Trophoblast cell (in vitro differentiated cells and primary cell): ENCODE data around the gene TGFBR1.
A peak's percentile ranks its signal among the peaks of the same experiment; 100 is the strongest.

Experiments
- DNase-seq, 2 donors: peaks; one replicate each; pipeline ENCODE4 v3.0.0-alpha.2; 2016
- H2AFZ ChIP-seq: 2 replicates; pipeline ENCODE4 v1.6.1; 2013; ENCODE audit warnings: low read length, moderate library complexity, mild to moderate bottlenecking; ENCODE audit not compliant: insufficient read depth, poor library complexity
- H2AK5ac ChIP-seq: 2 replicates; pipeline ENCODE4 v1.6.1; 2013; ENCODE audit warnings: mild to moderate bottlenecking, low read length
- H2BK120ac ChIP-seq: 2 replicates; pipeline ENCODE4 v1.6.1; 2013; ENCODE audit warnings: low read length, mild to moderate bottlenecking, moderate library complexity; ENCODE audit not compliant: insufficient read depth, poor library complexity
- H2BK12ac ChIP-seq: 2 replicates; pipeline ENCODE4 v1.6.1; 2013; ENCODE audit warnings: mild to moderate bottlenecking, low read length, moderate library complexity
- H2BK5ac ChIP-seq: 2 replicates; pipeline ENCODE4 v1.6.1; 2013; ENCODE audit warnings: low read length, low read depth, moderate library complexity, mild to moderate bottlenecking; ENCODE audit not compliant: poor library complexity
- H3K14ac ChIP-seq: 2 replicates; pipeline ENCODE4 v1.6.1; 2013; ENCODE audit warnings: mild to moderate bottlenecking, low read length
- H3K18ac ChIP-seq: 2 replicates; pipeline ENCODE4 v1.6.1; 2013; ENCODE audit warnings: mild to moderate bottlenecking, low read length
- H3K23ac ChIP-seq: 2 replicates; pipeline ENCODE4 v1.6.1; 2013; ENCODE audit warnings: low read length
- H3K27ac ChIP-seq: 2 replicates; pipeline ENCODE4 v1.5.1; 2013; ENCODE audit warnings: low read depth, mild to moderate bottlenecking, inconsistent platforms, low read length, moderate library complexity
- H3K27me3 ChIP-seq: 2 replicates; pipeline ENCODE4 v1.6.1; 2013; ENCODE audit warnings: inconsistent platforms, mild to moderate bottlenecking, low read length, moderate library complexity; ENCODE audit not compliant: insufficient read depth
- H3K36me3 ChIP-seq, 2 experiments: 1 replicate in 1 of 2; 2 replicates in 1 of 2; pipeline ENCODE4 v1.6.1; 2013; ENCODE audit warnings: low read length in 2 of 2, mild to moderate bottlenecking in 2 of 2, moderate library complexity in 1 of 2; ENCODE audit not compliant: insufficient read depth in 2 of 2, control insufficient read depth in 1 of 2
- H3K4ac ChIP-seq: 2 replicates; pipeline ENCODE4 v1.6.1; 2013; ENCODE audit warnings: low read depth, mild to moderate bottlenecking, low read length, moderate library complexity
- H3K4me1 ChIP-seq, 2 experiments: 1 replicate in 1 of 2; 2 replicates in 1 of 2; pipeline ENCODE4 v1.6.1; 2013; ENCODE audit warnings: low read length in 2 of 2, mild to moderate bottlenecking in 2 of 2, moderate library complexity in 1 of 2; ENCODE audit not compliant: insufficient read depth in 2 of 2, control insufficient read depth in 1 of 2
- H3K4me2 ChIP-seq: 2 replicates; pipeline ENCODE4 v1.6.1; 2013; ENCODE audit warnings: inconsistent platforms, mild to moderate bottlenecking, low read length, moderate library complexity
- H3K4me3 ChIP-seq: 2 replicates; pipeline ENCODE4 v1.5.1; 2013; ENCODE audit warnings: mild to moderate bottlenecking, low read depth, low read length, inconsistent platforms
- H3K79me1 ChIP-seq: one replicate; pipeline ENCODE4 v1.6.1; 2013; ENCODE audit warnings: low read length
- H3K79me2 ChIP-seq: 2 replicates; pipeline ENCODE4 v1.6.1; 2013; ENCODE audit warnings: low read length, mild to moderate bottlenecking; ENCODE audit not compliant: control insufficient read depth, insufficient read depth, poor library complexity
- H3K9ac ChIP-seq: 2 replicates; pipeline ENCODE4 v1.6.1; 2013; ENCODE audit warnings: mild to moderate bottlenecking, low read length
- H3K9me3 ChIP-seq: 2 replicates; pipeline ENCODE4 v1.6.1; 2013; ENCODE audit warnings: low read depth, mild to moderate bottlenecking, control low read depth, inconsistent platforms, low read length; ENCODE audit not compliant: insufficient read depth
- H4K12ac ChIP-seq: 2 replicates; pipeline ENCODE4 v1.6.1; 2013; ENCODE audit warnings: low read depth, mild to moderate bottlenecking, low read length, moderate library complexity
- H4K8ac ChIP-seq: 2 replicates; pipeline ENCODE4 v1.6.1; 2013; ENCODE audit warnings: low read depth, mild to moderate bottlenecking, low read length, moderate library complexity
- H4K91ac ChIP-seq: one replicate; pipeline ENCODE4 v1.6.1; 2013; ENCODE audit warnings: low read depth, mild to moderate bottlenecking, low read length, moderate library complexity
- WGBS: extraction: QIAGEN DNeasy Blood & Tissue Kit; methylation state at CpG from one replicate; pipeline ENCODE4 v1.1.7; 2013; ENCODE audit warnings: missing lambda C conversion rate; ENCODE audit not compliant: insufficient read length, insufficient coverage; ENCODE audit errors: extremely low coverage; 5-methylcytosine and 5-hydroxymethylcytosine counted together

TGFBR1 gene

GRCh38 chr9:99121604-99122003 lies 16.7 kb downstream of the TGFBR1 start:
- peak in 1 of 2 donors; percentile 31 for DNase-seq
- WGBS = no CpG with 5 or more reads among the region's 1 CpG
- Histone ChIP-seq H2BK5ac (no peak overlapping the region), H3K9ac (no peak overlapping the region), H3K27ac (no peak overlapping the region), H4K12ac (no peak overlapping the region), H4K91ac (no peak overlapping the region), H2BK120ac (no peak overlapping the region), H3K4me2 (no peak overlapping the region), H3K27me3 (no peaks in the 10 kb centered on the region), H3K4me3 (no peak overlapping the region), H4K8ac (no peak overlapping the region), H2BK12ac (no peak overlapping the region), H3K9me3 (no peaks in the 10 kb centered on the region), H3K14ac (no peak overlapping the region), H2AK5ac (no peak overlapping the region), H3K79me1 (no peaks in the 10 kb centered on the region), H3K79me2 (no peaks in the 10 kb centered on the region), H3K18ac (no peak overlapping the region), H3K4ac (no peak overlapping the region), H3K23ac (no peak overlapping the region), H3K36me3 (no peaks in the 10 kb centered on the region), H2AFZ (no peak overlapping the region), H3K4me1 (no peaks in the 10 kb centered on the region)

GRCh38 chr9:99124534-99125255 lies 19.8 kb downstream of the TGFBR1 start:
- Histone ChIP-seq H3K9me3 (no peaks in the 10 kb centered on the region), H3K9ac (no peak overlapping the region), H3K4me1 (peaks cover 0 to 2% of the 10 kb centered on the region in 2 experiments), H4K12ac (no peak overlapping the region), H4K8ac (no peak overlapping the region), H3K18ac (no peak overlapping the region), H2BK120ac (no peak overlapping the region), H2AK5ac (no peak overlapping the region), H3K36me3 (peaks cover 0 to 3% of the 10 kb centered on the region in 2 experiments), H3K4ac (no peak overlapping the region), H2BK5ac (no peak overlapping the region), H3K27me3 (no peaks in the 10 kb centered on the region), H3K23ac (no peak overlapping the region), H3K79me2 (no peaks in the 10 kb centered on the region), H3K4me3 (no peak overlapping the region), H2AFZ (no peak overlapping the region), H3K27ac (no peak overlapping the region), H3K4me2 (no peak overlapping the region), H3K79me1 (no peaks in the 10 kb centered on the region), H4K91ac (no peak overlapping the region), H2BK12ac (no peak overlapping the region), H3K14ac (no peak overlapping the region)
- no CpG with 5 or more reads among the region's 3 CpGs for WGBS
- DNase-seq = no peak

- H3K4me1 ChIP-seq = peaks cover 0 to 2% of the 10 kb centered on the region in 2 experiments
- H2AK5ac ChIP-seq = no peak overlapping the region
- no CpG with 5 or more reads among the region's 1 CpG for WGBS
- no peak overlapping the region for H4K8ac ChIP-seq
- no peak overlapping the region for H3K4ac ChIP-seq
- no peak overlapping the region for H3K18ac ChIP-seq
- no peak overlapping the region for H3K9ac ChIP-seq
- no peak overlapping the region for H2AFZ ChIP-seq
- no peaks in the 10 kb centered on the region for H3K79me1 ChIP-seq
- H2BK120ac ChIP-seq = no peak overlapping the region
- H4K12ac ChIP-seq = no peak overlapping the region
- no peak overlapping the region for H3K23ac ChIP-seq
- H2BK5ac ChIP-seq = no peak overlapping the region
- H3K27ac ChIP-seq = no peak overlapping the region
- no peak overlapping the region for H4K91ac ChIP-seq
- DNase-seq = no peak
- no peak overlapping the region for H3K4me2 ChIP-seq
- H3K4me3 ChIP-seq = no peak overlapping the region
- no peaks in the 10 kb centered on the region for H3K27me3 ChIP-seq
- no peak overlapping the region for H3K14ac ChIP-seq
- peaks cover 3 to 5% of the 10 kb centered on the region in 2 experiments for H3K36me3 ChIP-seq
- no peaks in the 10 kb centered on the region for H3K79me2 ChIP-seq
- H3K9me3 ChIP-seq = no peaks in the 10 kb centered on the region
- no peak overlapping the region for H2BK12ac ChIP-seq
Observed at GRCh38 chr9:99125446-99125845, 20.5 kb downstream of the TGFBR1 start.

GRCh38 chr9:99126312-99126711 lies 21.4 kb downstream of the TGFBR1 start:
- H2AK5ac ChIP-seq = no peak overlapping the region
- H2BK12ac ChIP-seq = no peak overlapping the region
- no peak overlapping the region for H3K18ac ChIP-seq
- no peak overlapping the region for H3K4me3 ChIP-seq
- no peak overlapping the region for H4K8ac ChIP-seq
- no peak overlapping the region for H3K27ac ChIP-seq
- H3K36me3 ChIP-seq = peaks cover 3 to 5% of the 10 kb centered on the region in 2 experiments
- H3K4me2 ChIP-seq = no peak overlapping the region
- H3K4ac ChIP-seq = no peak overlapping the region
- H3K4me1 ChIP-seq = peaks cover 0 to 2% of the 10 kb centered on the region in 2 experiments
- H3K79me1 ChIP-seq = no peaks in the 10 kb centered on the region
- no CpG with 5 or more reads among the region's 2 CpGs for WGBS
- no peak overlapping the region for H3K9ac ChIP-seq
- H3K23ac ChIP-seq = no peak overlapping the region
- no peak for DNase-seq
- no peak overlapping the region for H3K14ac ChIP-seq
- H3K9me3 ChIP-seq = no peaks in the 10 kb centered on the region
- no peak overlapping the region for H4K12ac ChIP-seq
- H2BK5ac ChIP-seq = no peak overlapping the region
- no peaks in the 10 kb centered on the region for H3K79me2 ChIP-seq
- no peak overlapping the region for H2AFZ ChIP-seq
- no peak overlapping the region for H2BK120ac ChIP-seq
- no peaks in the 10 kb centered on the region for H3K27me3 ChIP-seq
- no peak overlapping the region for H4K91ac ChIP-seq
